HG02763 (cell line): ENCODE results near the gene GNA14.
"Not testable (repeated sequence)": the region's sequence is repeated elsewhere in the genome, so short reads cannot be mapped to it uniquely, and the experiment has no call there.

ENCODE experiments used
- ATAC-seq: cut with Tn5 transposase; IDR thresholded peaks from one replicate; pipeline ENCODE4 v1.9.1; 2021; ENCODE audit warnings: mild to moderate bottlenecking, moderate library complexity; ENCODE audit not compliant: unreplicated experiment

Gene GNA14

DNA sequence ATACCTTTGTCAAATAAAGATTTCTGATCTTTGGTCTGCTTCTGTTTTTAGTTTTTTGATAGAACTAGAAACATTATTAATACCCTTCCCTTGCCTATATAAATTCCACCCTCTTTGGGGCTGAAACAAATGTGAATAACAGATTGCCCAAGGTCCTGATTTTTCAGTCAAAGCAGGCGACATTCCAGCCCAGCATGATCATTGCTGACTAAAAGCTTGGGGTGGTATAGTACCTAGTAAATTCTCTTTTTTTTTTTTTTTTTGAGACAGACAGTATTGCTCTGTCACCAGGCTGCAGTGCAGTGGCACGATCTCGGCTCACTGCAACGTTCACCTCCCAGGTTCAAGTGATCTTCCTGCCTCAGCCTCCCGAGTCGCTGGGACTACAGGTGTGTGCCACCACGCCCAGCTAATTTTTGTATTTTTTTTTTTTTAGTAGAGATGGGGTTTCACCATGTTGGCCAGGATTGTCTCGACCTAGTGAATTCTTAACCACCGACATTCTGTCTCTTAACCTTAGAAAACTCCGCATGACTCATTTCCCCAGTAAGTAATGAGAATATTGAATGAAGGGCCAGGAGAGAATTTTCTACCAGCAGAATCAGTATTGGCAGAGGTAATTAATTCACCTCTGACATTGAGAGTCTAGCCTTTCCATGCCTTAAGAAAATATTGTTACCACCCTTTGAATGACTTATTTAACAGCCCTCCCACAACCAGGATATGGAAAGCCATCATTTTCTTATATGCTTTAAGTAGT is 226.4 kb downstream of the GNA14 start:
- ATAC-seq: no peak

DNA sequence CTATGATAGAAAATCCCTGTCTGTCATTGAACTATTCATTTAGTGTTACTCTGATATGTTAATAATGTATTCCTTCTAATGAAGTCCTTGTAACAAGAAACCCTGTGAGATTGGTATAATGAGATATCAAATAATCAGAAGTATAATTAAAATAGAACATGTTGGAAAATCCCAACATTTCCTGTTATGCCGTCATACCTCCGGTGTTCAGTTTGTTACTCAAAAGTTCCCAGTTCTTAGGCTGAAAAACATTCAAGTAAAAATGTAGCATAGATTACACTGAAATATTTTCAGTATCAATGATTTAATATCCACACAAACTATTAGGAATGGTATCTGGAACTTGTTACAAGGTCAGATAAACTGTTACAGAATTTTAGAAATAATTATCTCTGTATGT is 227.5 kb downstream of the GNA14 start:
- ATAC-seq: no peak

DNA sequence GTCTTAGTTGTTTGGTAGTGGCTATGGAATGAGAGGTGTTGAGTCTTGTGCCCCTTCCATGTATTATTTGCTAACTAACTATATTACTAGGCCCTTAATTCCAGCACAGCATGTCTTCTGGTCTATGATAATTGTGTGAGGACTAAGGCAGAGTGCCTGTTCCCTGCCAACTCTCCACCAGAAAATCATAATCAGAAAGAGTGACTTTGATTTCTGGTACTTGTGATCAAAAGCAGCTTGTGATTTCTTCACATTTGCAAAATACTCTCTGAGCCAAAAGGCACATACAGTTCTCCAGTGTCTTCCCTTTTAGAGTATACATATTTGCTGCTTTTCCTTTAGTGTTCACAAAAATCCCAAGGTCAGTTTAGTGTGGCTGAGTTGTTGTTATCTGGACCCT is 229.9 kb downstream of the GNA14 start:
- ATAC-seq: no peak

DNA sequence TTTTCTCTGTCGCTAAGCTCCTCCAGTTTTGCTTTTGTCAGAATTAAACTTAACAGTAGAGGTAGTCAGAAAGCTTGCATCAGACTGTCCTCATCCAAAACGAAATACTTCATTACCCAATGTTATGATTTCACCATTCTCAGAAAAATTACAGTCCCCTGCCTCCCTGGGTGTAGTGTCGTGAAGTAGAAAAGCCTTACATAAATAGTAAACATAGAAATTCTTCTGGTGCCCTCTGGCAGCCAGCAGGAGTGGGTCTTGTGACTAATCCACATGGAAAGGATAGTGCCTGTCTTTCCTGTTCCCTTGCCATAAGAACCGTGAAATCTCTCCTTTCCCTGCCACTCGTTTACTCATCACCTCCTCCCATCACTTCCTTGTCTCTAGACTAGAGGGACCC is 230.6 kb downstream of the GNA14 start:
- ATAC-seq: no peak

DNA sequence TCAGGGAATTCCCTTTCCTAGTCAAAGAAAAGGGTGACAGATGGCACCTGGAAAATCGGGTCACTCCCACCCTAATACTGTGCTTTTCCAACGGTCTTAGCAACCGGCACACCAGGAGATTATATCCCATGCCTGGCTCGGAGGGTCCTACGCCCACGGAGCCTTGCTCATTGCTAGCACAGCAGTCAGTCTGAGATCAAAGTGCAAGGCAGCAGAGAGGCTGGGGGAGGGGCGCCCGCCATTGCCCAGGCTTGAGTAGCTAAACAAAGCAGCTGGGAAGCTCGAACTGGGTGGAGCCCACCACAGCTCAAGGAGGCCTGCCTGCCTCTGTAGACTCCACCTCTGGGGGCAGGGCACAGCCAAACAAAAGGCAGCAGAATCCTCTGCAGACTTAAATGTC is 239.6 kb downstream of the GNA14 start:
- not testable (repeated sequence) for ATAC-seq

DNA sequence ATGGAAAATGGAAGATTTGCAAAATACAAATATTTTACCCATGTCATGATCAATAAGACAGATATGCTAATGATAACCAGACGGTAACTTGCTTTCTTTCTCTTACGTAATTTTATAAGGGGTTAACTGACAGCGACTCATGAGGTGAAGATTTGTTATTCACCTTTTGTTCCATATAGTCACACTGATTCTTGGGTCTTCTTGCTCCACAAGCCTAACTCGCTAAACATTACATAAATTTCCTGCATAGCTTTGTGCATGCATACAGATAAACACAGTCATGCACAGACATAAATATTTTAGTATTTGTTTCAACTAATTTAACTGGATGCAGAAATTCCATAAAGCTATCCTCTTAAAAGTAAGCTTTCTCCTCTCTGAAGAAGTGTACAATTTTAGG is 244.9 kb downstream of the GNA14 start:
- no peak for ATAC-seq

DNA sequence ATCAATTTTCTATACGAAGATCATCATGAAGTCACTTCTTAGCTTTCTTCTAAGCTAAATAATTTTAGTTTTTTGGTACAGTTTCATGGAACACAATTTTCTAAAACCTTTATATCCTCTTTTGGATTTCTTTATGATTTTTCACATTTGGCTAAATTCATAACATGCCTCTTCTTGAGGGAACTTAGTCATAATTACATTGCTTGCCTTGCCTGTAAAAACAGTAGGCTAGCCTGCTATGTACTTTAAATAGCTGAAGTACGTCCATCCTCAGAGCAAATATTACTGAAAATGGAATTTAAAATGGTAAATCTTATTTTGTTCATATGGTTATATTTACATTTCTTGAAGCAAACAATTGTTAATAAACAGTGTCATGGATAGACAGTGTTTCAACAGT is 245.8 kb downstream of the GNA14 start:
- ATAC-seq: no peak

DNA sequence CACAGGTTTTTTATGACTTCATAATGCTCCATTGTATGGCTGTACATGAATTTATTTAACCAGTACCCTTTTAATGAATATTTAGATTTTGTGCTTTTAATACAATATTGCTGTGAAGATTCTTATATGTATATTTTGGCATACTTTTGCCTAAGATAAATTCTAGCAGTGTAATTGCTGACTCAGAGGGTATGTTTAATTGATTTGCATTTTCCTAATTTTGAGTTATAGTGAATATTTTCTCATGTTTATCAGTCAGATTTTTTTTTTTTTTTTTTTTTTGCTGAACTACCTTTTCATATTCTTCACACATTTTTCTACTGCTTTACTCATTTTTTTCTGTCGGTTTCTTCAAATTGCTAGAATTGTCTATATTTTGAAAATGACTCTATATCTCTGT is 248.2 kb downstream of the GNA14 start:
- ATAC-seq: no peak

DNA sequence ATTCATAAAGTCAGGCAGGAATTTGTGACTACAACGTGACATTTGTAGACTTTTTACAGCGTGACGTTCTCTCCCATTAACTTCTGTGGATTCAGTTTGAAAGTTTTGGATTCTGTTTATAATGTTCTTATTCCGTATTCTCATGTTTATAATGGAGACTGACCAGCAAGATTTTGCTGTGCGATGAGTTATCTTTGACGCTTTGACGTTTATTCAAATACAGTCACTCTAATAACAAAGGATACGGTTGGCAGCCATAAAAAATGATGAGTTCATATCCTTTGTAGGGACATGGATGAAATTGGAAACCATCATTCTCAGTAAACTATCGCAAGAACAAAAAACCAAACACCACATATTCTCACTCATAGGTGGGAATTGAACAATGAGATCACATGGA is 249.5 kb downstream of the GNA14 start:
- ATAC-seq: not testable (repeated sequence)

DNA sequence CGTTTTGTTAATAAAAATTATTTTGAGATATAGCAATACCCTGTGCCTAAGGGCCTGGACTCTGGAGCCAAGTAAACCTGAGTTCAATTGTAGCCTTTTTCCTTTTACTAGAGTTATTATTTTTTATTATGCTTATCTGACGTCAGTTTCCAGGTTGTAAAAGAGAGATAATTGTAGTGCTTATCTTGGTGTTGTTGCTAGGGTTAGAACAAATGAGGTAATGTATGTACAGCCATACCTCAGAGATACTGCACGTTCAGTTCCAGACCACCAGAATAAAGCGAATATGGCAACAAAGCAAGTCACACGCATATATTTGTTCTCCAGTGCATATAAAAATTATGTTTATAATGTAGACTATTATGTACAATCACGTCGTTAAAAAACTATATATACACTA is 255.8 kb downstream of the GNA14 start:
- ATAC-seq: no peak

DNA sequence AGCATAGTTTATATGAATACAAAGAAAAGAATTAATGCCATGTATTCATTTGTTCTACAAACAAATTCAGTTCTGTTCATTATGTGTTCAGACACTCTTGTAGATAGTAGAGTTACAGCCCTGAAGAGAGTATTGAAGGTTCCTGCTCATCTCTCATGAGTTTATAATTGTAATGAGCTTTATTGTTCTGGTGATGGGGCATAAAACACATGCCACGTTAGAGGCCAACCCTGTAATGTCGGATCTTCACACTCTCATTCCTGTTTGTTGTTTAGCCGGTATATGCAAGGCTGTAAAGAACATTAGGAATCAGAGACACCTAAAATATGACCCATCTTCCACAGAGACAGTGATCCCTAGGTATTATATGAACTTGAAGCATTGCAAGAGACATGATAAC is 256.3 kb downstream of the GNA14 start:
- no peak for ATAC-seq

DNA sequence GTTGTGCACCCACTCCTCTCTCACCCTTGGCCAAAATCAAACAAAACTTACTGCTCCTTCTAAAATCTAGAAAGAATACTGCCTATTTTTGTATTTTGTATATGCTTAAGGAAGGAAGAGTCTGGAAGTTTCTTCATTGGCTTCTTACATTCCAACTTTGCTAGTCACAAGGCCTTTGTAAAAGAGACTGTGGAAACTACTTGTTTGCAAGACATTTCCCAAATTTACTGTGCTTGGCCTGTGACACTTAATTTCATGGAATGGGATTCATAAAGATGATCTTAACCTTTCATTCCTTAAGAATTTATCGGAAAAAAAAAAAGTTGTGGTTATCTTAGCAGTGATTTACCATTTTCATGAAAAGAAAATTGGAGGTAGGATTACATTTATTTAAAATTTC is 261.9 kb downstream of the GNA14 start:
- no peak for ATAC-seq

DNA sequence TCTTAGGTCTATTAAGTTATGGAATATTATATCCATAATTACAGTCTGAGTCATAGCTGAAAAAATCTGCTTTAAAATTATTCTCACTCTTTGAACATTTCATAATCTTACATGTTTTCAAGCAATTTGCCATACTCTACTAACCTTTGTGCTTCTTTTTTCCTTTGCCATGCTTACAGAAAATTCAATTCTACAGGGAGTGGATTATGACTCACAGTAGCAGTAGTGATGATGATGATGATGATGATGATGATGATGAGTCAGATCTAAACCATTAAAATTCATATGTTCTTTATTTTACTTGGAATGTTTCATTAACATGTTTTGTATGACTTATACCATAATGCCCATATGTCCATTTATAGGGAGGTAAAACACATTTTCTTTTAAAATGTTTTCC is 263.7 kb downstream of the GNA14 start:
- no peak for ATAC-seq

DNA sequence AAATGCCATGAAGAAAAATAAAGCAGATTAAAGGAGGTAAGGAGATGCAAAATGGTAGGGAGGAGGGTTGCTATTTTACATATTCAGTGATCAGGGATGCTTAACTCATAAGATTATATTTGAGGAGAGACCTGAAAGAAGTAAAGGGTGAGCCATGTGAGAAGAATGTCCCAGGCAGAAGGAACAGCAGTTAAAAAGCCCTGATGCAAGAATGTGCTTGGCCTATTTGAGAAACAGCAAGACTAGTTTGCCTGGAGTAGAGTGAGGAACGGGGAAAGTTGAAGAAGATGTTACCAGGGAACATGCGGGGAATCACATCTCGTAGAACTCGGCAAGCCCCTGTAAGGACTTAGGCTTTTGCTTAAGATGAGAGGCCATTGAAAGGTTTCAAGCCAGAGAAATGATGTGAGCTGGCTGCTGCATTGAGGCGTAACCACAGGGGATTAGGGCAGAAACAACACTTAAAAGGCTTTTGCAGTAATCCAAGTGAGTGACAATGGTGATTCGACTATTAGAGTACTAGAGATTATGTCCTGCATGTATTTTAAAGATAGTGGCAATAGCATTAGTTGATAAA is 272.1 kb downstream of the GNA14 start:
- ATAC-seq: no peak

DNA sequence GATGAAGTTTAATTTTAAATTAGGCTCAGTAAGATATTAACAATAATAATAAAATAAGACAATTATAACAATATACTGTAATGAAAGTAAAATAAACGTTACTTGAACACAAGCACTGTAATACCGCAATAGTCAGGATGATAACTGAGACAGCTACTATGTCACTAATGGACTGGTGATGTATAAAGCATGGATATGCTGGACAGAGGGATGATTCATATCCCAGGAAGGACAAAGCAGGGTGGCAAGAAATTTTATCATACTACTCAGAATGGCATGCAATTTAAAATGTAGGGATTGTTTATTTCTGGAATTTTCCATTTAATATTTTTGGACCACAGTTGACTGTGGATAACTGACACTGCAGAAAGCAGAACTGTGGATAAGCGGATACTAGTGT is 273.9 kb downstream of the GNA14 start:
- no peak for ATAC-seq
